CD8-positive, alpha-beta memory T cell (primary cell): Measurements from ENCODE around the gene SHOX. TPM values are rescaled to one million over a fixed set of nuclear protein-coding genes. Genes with fewer than 3 reads are reported as not detected.
"Not testable (repeated sequence)": the region's sequence is repeated elsewhere in the genome, so short reads cannot be mapped to it uniquely, and the experiment has no call there.

Source experiments
- CTCF ChIA-PET: fragments of 350-600 bp; sonication (Branson Sonifier 250); formaldehyde crosslinking; loops from one replicate; lab custom pipeline; 2021; ENCODE audit warnings: antibody characterized with exemption; lab: Charles Lee
- POLR2A ChIA-PET: fragments of 350-600 bp; sonication (Branson Sonifier 250); formaldehyde crosslinking; loops from one replicate; lab custom pipeline; 2021; ENCODE audit warnings: antibody characterized with exemption; lab: Charles Lee
- DNase-seq, 5 donors: peaks; one replicate each; pipeline versions ENCODE4 v3.0.0 to v3.0.0-alpha.2; 2020 to 2022; ENCODE audit warnings: mixed read lengths in 1 of 5
- H3K27ac ChIP-seq: one replicate; pipeline ENCODE4 v1.7.0; 2013; ENCODE audit warnings: low read depth, mild to moderate bottlenecking, low read length, moderate library complexity
- H3K27me3 ChIP-seq: 2 replicates; pipeline ENCODE4 v1.7.0; 2013; ENCODE audit warnings: low read length, mild to moderate bottlenecking; ENCODE audit not compliant: insufficient read depth, poor library complexity, severe bottlenecking
- H3K36me3 ChIP-seq: 2 replicates; pipeline ENCODE4 v1.7.0; 2013; ENCODE audit warnings: mild to moderate bottlenecking, low read length, moderate library complexity; ENCODE audit not compliant: insufficient read depth
- H3K4me1 ChIP-seq: 2 replicates; pipeline ENCODE4 v1.7.0; 2013; ENCODE audit warnings: mild to moderate bottlenecking, low read length, moderate library complexity; ENCODE audit not compliant: insufficient read depth
- H3K4me3 ChIP-seq: 2 replicates; pipeline ENCODE4 v1.7.0; 2013; ENCODE audit warnings: mild to moderate bottlenecking, low read length
- H3K9me3 ChIP-seq: 2 replicates; pipeline ENCODE4 v1.7.0; 2013; ENCODE audit warnings: mild to moderate bottlenecking, low read length
- H3K27ac Mint-ChIP-seq, 8 donors: one replicate each; pipeline ENCODE4 v1.8.0; 2020 to 2021; ENCODE audit warnings: mixed read lengths in 8 of 8, mild to moderate bottlenecking in 6 of 8, inconsistent platforms in 3 of 8, moderate library complexity in 3 of 8
- H3K27me3 Mint-ChIP-seq, 2 donors: one replicate each; pipeline ENCODE4 v1.8.0; 2020 to 2021; ENCODE audit warnings: mixed read lengths in 2 of 2, mild to moderate bottlenecking in 1 of 2, moderate library complexity in 1 of 2
- H3K36me3 Mint-ChIP-seq, 3 donors: one replicate each; pipeline ENCODE4 v1.8.0; 2020 to 2021; ENCODE audit warnings: mixed read lengths in 3 of 3, inconsistent platforms in 1 of 3, mild to moderate bottlenecking in 1 of 3
- H3K4me1 Mint-ChIP-seq, 3 donors: one replicate each; pipeline ENCODE4 v1.8.0; 2020 to 2021; ENCODE audit warnings: mixed read lengths in 3 of 3, inconsistent platforms in 1 of 3, mild to moderate bottlenecking in 1 of 3
- H3K4me3 Mint-ChIP-seq, 7 donors: one replicate each; pipeline ENCODE4 v1.8.0; 2020 to 2021; ENCODE audit warnings: mixed read lengths in 7 of 7, mild to moderate bottlenecking in 6 of 7, moderate library complexity in 4 of 7, inconsistent platforms in 2 of 7
- H3K9me3 Mint-ChIP-seq, 5 donors: one replicate each; pipeline ENCODE4 v1.8.0; 2020 to 2022; ENCODE audit warnings: mixed read lengths in 5 of 5, mild to moderate bottlenecking in 3 of 5, moderate library complexity in 2 of 5, inconsistent platforms in 1 of 5
- polyA plus RNA-seq: library from polyadenylated mRNA; unstranded; fragments of 300-500 nt; fragmentation: Illumina TruSeq; gene quantifications from one replicate; pipeline ENCODE4 v1.2.3, GENCODE V29; 2021
- total RNA-seq, 2 experiments: library from RNA; stranded (reverse); gene quantifications; one replicate each; pipeline ENCODE4 v1.2.3, GENCODE V29; 2021

SHOX gene
- total and polyA plus RNA-seq, 3 experiments from 2014 or later, result not detected

DNA sequence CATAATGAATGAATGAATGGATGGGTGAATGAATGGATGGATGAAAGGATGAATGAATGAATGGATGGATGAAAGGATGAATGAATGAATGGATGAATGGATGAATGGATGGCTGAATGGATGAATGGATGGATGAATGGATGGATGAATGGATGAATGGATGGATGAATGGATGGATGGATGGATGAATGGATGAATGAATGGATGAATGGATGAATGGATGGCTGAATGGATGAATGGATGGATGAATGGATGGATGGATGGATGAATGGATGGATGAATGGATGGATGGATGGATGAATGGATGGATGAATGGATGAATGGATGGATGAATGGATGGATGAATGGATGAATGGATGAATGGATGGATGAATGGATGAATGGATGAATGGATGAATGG lies 12.3 kb upstream of the SHOX start:
- Mint-ChIP-seq H3K9me3 (peaks cover 0 to 15% (median 4%) of the 10 kb centered on the region in 5 donors), H3K27me3 (peaks cover 30 to 31% of the 10 kb centered on the region in 2 donors)
- H3K4me3 Mint-ChIP-seq, H3K9me3 ChIP-seq, H3K4me3 ChIP-seq, H3K36me3 Mint-ChIP-seq, H3K27me3 ChIP-seq, DNase-seq, H3K27ac Mint-ChIP-seq, H3K4me1 Mint-ChIP-seq, H3K36me3 ChIP-seq, H3K27ac ChIP-seq, H3K4me1 ChIP-seq, CTCF ChIA-PET, POLR2A ChIA-PET: not testable (repeated sequence)

- peaks cover 30 to 33% of the 10 kb centered on the region in 2 donors for H3K27me3 Mint-ChIP-seq
- no peaks in the 10 kb centered on the region for H3K36me3 Mint-ChIP-seq
- no peak overlapping the region for H3K27ac Mint-ChIP-seq
- ChIA-PET POLR2A (no interaction called here), CTCF (no interaction called here)
- no peak overlapping the region for H3K4me3 ChIP-seq
- peaks cover 0 to 15% (median 4%) of the 10 kb centered on the region in 5 donors for H3K9me3 Mint-ChIP-seq
- no peak for DNase-seq
- no peaks in the 10 kb centered on the region for H3K4me1 ChIP-seq
- H3K36me3 ChIP-seq, result no peaks in the 10 kb centered on the region
- no peaks in the 10 kb centered on the region for H3K27me3 ChIP-seq
- H3K9me3 ChIP-seq, result no peaks in the 10 kb centered on the region
- H3K4me1 Mint-ChIP-seq, result peaks cover 5 to 13% (median 6%) of the 10 kb centered on the region in 3 donors
- no peak overlapping the region for H3K4me3 Mint-ChIP-seq
- H3K27ac ChIP-seq, result no peak overlapping the region
Measured at GRCh38 chrX:618761-619450, 11.7 kb upstream of the SHOX start.

DNA sequence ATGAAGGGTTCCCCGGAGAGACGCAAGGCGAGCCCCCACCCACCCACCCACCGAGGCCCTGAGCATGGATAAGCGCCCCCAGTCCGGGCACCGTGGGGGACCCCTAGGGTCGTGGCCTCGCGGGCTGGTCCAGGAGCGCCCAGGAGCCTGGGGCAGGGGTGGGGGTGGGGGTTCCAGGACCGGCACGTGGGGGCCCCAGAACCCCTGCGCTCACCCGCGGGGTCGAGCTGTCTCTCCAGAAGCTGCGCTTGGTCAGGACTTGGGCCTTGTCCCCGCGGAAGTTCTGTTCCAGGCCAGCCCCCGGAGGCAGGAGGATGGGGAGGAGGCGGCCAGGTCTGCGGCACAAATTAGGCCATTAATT lies 11.2 kb upstream of the SHOX start:
- Mint-ChIP-seq H3K36me3 (no peaks in the 10 kb centered on the region), H3K27me3 (peaks cover 25 to 33% of the 10 kb centered on the region in 2 donors), H3K27ac (no peak overlapping the region), H3K4me3 (no peak overlapping the region), H3K9me3 (peaks cover 0 to 11% (median 2%) of the 10 kb centered on the region in 5 donors), H3K4me1 (peaks cover 5 to 13% (median 6%) of the 10 kb centered on the region in 3 donors)
- H3K27ac ChIP-seq, result no peak overlapping the region
- POLR2A ChIA-PET, result no interaction called here
- no peaks in the 10 kb centered on the region for H3K27me3 ChIP-seq
- no peak overlapping the region for H3K4me3 ChIP-seq
- H3K4me1 ChIP-seq, result no peaks in the 10 kb centered on the region
- CTCF ChIA-PET, result no interaction called here
- no peak for DNase-seq
- no peaks in the 10 kb centered on the region for H3K36me3 ChIP-seq
- H3K9me3 ChIP-seq, result no peaks in the 10 kb centered on the region

DNA sequence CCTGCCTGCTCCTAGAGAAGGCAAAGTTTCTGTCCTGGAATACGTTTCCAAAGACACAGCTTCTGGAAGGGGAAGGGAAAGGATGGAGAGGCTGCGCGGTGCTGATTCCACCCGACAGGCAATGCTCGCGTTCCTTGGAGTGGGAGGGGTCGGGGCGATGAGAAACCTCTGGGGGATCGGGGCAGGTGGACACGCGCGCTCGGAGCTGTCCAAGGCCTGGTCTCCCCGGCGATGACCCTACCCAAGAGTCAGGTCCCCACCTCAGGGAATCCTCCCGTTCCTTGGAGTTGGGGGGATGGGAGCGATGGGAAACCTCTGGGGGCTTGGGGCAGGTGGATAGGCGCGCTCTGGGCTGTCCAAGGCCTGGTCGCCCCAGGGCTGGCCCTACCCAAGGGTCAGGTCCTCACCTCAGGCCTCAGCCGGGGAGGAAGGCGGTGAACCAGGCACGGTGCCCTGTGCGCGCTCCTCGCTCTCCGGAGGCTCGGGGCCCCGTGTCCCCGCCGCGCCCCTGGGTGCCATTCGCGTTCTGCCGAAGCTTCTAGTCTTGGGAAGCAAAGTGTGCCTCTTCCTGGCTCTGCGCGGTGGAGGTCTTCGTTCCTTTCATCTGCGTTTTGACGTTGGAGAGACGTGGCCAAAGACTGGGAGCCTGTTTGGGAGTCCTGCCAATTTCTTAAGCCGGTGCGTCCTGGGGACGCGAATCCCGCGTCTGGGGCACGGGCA lies 10.6 kb upstream of the SHOX start:
- no peaks in the 10 kb centered on the region for H3K36me3 ChIP-seq
- ChIA-PET CTCF (no interaction called here), POLR2A (no interaction called here)
- peaks cover 0 to 10% (median 2%) of the 10 kb centered on the region in 5 donors for H3K9me3 Mint-ChIP-seq
- H3K27ac Mint-ChIP-seq, result no peak overlapping the region
- no peaks in the 10 kb centered on the region for H3K9me3 ChIP-seq
- peaks cover 5 to 13% (median 6%) of the 10 kb centered on the region in 3 donors for H3K4me1 Mint-ChIP-seq
- no peak overlapping the region for H3K27ac ChIP-seq
- H3K27me3 Mint-ChIP-seq, result peaks cover 23 to 29% of the 10 kb centered on the region in 2 donors
- no peak for DNase-seq
- H3K27me3 ChIP-seq, result no peaks in the 10 kb centered on the region
- no peak overlapping the region for H3K4me3 Mint-ChIP-seq
- no peaks in the 10 kb centered on the region for H3K4me1 ChIP-seq
- H3K36me3 Mint-ChIP-seq, result no peaks in the 10 kb centered on the region
- H3K4me3 ChIP-seq, result no peak overlapping the region

GRCh38 chrX:621705-622503 lies 8.7 kb upstream of the SHOX start:
- H3K9me3 Mint-ChIP-seq, result peaks cover 0 to 17% (median 9%) of the 10 kb centered on the region in 5 donors
- peaks cover 25 to 34% of the 10 kb centered on the region in 2 donors for H3K27me3 Mint-ChIP-seq
- no peaks in the 10 kb centered on the region for H3K36me3 ChIP-seq
- no peak overlapping the region for H3K4me3 Mint-ChIP-seq
- peak overlapping the region in 1 of 8 donors; percentile 66 for H3K27ac Mint-ChIP-seq
- ChIA-PET CTCF (no interaction called here), POLR2A (no interaction called here)
- no peak overlapping the region for H3K4me3 ChIP-seq
- H3K9me3 ChIP-seq, result no peaks in the 10 kb centered on the region
- no peaks in the 10 kb centered on the region for H3K27me3 ChIP-seq
- no peaks in the 10 kb centered on the region for H3K36me3 Mint-ChIP-seq
- no peaks in the 10 kb centered on the region for H3K4me1 ChIP-seq
- DNase-seq, result no peak
- peaks cover 6 to 16% (median 10%) of the 10 kb centered on the region in 3 donors for H3K4me1 Mint-ChIP-seq
- no peak overlapping the region for H3K27ac ChIP-seq

DNA sequence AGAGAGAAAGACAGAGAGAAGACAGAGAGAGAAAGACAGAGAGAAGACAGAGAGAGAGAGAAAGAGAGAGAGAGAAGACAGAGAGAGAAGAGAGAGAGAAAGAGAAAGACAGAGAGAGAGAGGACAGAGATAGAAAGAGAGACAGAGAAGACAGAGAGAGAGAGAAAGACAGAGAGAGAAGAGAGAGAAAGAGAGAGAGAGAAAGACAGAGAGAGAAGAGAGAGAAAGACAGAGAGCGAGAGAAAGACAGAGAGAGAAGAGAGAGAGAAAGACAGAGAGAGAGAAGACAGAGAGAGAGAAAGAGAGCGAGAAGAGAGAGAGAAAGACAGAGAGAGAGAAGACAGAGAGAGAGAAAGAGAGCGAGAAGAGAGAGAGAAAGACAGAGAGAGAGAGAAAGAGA lies 7.8 kb upstream of the SHOX start:
- H3K27me3 ChIP-seq, H3K36me3 Mint-ChIP-seq, H3K9me3 ChIP-seq, H3K4me3 ChIP-seq, H3K36me3 ChIP-seq, POLR2A ChIA-PET, H3K4me1 ChIP-seq, DNase-seq, H3K4me3 Mint-ChIP-seq, H3K27ac Mint-ChIP-seq, H3K27ac ChIP-seq, CTCF ChIA-PET: not testable (repeated sequence)
- Mint-ChIP-seq H3K4me1 (peaks cover 9 to 20% (median 10%) of the 10 kb centered on the region in 3 donors), H3K9me3 (peaks cover 0 to 21% (median 11%) of the 10 kb centered on the region in 5 donors), H3K27me3 (peaks cover 31 to 34% of the 10 kb centered on the region in 2 donors)

DNA sequence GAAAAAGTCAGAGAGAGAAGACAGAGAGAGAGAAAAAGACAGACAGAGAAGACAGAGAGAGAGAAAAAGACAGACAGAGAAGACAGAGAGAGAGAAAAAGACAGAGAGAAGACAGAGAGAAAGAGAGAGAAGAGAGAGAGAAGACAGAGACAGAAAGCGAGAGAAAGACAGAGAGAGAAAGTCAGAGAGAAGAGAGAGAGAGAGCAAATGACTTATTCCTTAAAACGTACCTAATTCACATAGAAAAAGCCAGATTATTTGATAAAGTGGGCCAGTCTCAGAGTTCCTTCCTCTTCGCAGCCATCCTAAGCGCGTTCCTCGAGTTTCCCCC lies 7.4 kb upstream of the SHOX start:
- peaks cover 3% of the 10 kb centered on the region for H3K27me3 ChIP-seq
- H3K4me1 Mint-ChIP-seq, result peaks cover 10 to 20% (median 11%) of the 10 kb centered on the region in 3 donors
- peaks cover 32 to 39% of the 10 kb centered on the region in 2 donors for H3K27me3 Mint-ChIP-seq
- H3K27ac Mint-ChIP-seq, result no peak overlapping the region
- no peak overlapping the region for H3K27ac ChIP-seq
- H3K9me3 ChIP-seq, result no peaks in the 10 kb centered on the region
- no peak overlapping the region for H3K4me3 ChIP-seq
- CTCF ChIA-PET, result no interaction called here
- DNase-seq, result no peak
- no peaks in the 10 kb centered on the region for H3K36me3 ChIP-seq
- H3K36me3 Mint-ChIP-seq, result no peaks in the 10 kb centered on the region
- H3K4me1 ChIP-seq, result no peaks in the 10 kb centered on the region
- peaks cover 0 to 21% (median 11%) of the 10 kb centered on the region in 5 donors for H3K9me3 Mint-ChIP-seq
- no peak overlapping the region for H3K4me3 Mint-ChIP-seq
- POLR2A ChIA-PET, result no interaction called here
